ENCODE results near the gene ZDHHC14. TPM values are rescaled to one million over a fixed set of nuclear protein-coding genes. Genes with fewer than 3 reads are reported as not detected.

ZDHHC14 gene
- total RNA-seq, 1 experiment from 2014 or later = 4.9 TPM

GRCh38 chr6:157511682-157512381 is 130.8 kb downstream of the ZDHHC14 start:
- POLR2A ChIA-PET (ENCODE audit: unreplicated experiment) = no interaction called here
- intact Hi-C loops (cut with micrococcal nuclease) = no loop called here
- TF ChIP-seq CTCF (conservative IDR thresholded peaks at IDR 0.05; ENCODE audit: low read depth, low read length) = no peak
- no peak for TF ChIP-seq EZH2 (IDR thresholded peaks at IDR 0.05; ENCODE audit: low read length, unreplicated experiment)
- TF ChIP-seq EZH2phosphoT487 (IDR thresholded peaks at IDR 0.05; ENCODE audit: borderline replicate concordance, low read length) = no peak
- DNase-seq (no peak), ATAC-seq (no peak)
- CTCF ChIA-PET = interaction anchor here (0.7 kb wide), 1 partner anchor 82 kb away, joined by 3 read pairs; no protein-coding TSS in a partner anchor
- no peak overlapping the region for H3K4me3 ChIP-seq (ENCODE audit: low read length)
- peaks cover 8% of the 10 kb centered on the region for H3K4me1 ChIP-seq (ENCODE audit: insufficient read depth, low read length)
- H3K36me3 ChIP-seq (ENCODE audit: low read depth, low read length) = no peaks in the 10 kb centered on the region
- no TSS peak for BruUV-seq (replicated peaks)
- H3K27me3 ChIP-seq (ENCODE audit: low read length) = no peaks in the 10 kb centered on the region
- H2AFZ ChIP-seq (ENCODE audit: low read length) = no peak overlapping the region
- H3K79me2 ChIP-seq (ENCODE audit: low read length) = no peaks in the 10 kb centered on the region
- H3K27ac ChIP-seq (ENCODE audit: low read length) = no peak overlapping the region
- H3K4me2 ChIP-seq (ENCODE audit: low read length) = no peak overlapping the region
- H3K9ac ChIP-seq (ENCODE audit: low read length) = no peak overlapping the region
- no peaks in the 10 kb centered on the region for H4K20me1 ChIP-seq (ENCODE audit: low read length)
- H3K9me3 ChIP-seq (ENCODE audit: low read length) = no peaks in the 10 kb centered on the region
- H3K9me2 ChIP-seq (replicated peaks; ENCODE audit: low read length) = no peaks in the 10 kb centered on the region
- no peaks in the 10 kb centered on the region for H3F3A ChIP-seq (ENCODE audit: low read length, unreplicated experiment)

DNA sequence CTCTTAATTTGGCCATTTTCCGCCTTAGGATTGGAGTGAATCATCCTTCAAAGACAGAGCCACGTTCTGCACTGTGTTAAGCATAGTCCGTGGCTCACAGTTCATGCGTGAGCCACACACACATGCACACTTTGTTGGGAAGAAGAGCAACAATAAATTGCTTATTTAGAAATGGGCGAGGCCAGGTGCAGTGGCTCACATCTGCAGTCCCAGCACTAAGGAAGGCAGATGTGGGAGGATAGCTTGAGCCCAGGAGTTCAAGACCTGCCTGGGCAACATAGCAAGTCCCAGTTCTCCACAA is 131.3 kb downstream of the ZDHHC14 start:
- Histone ChIP-seq H3K79me2 (ENCODE audit: low read length) (no peaks in the 10 kb centered on the region), H3F3A (ENCODE audit: low read length, unreplicated experiment) (no peaks in the 10 kb centered on the region), H3K9ac (ENCODE audit: low read length) (no peak overlapping the region), H3K36me3 (ENCODE audit: low read depth, low read length) (no peaks in the 10 kb centered on the region), H4K20me1 (ENCODE audit: low read length) (no peaks in the 10 kb centered on the region), H3K9me3 (ENCODE audit: low read length) (no peaks in the 10 kb centered on the region), H3K27ac (ENCODE audit: low read length) (no peak overlapping the region), H3K4me1 (ENCODE audit: insufficient read depth, low read length) (peaks cover 8% of the 10 kb centered on the region), H3K4me3 (ENCODE audit: low read length) (no peak overlapping the region), H3K9me2 (replicated peaks; ENCODE audit: low read length) (no peaks in the 10 kb centered on the region), H2AFZ (ENCODE audit: low read length) (no peak overlapping the region), H3K27me3 (ENCODE audit: low read length) (no peaks in the 10 kb centered on the region), H3K4me2 (ENCODE audit: low read length) (no peak overlapping the region)
- ATAC-seq (no peak), DNase-seq (no peak)
- TF ChIP-seq EZH2phosphoT487 (IDR thresholded peaks at IDR 0.05; ENCODE audit: borderline replicate concordance, low read length) (no peak), EZH2 (IDR thresholded peaks at IDR 0.05; ENCODE audit: low read length, unreplicated experiment) (no peak), CTCF (conservative IDR thresholded peaks at IDR 0.05; ENCODE audit: low read depth, low read length) (no peak)
- intact Hi-C loops (cut with micrococcal nuclease) = no loop called here
- no TSS peak for BruUV-seq (replicated peaks)
- ChIA-PET POLR2A (ENCODE audit: unreplicated experiment) (no interaction called here), CTCF (no interaction called here)

GRCh38 chr6:157513004-157513603 is 132.1 kb downstream of the ZDHHC14 start:
- no TSS peak for BruUV-seq (replicated peaks)
- Histone ChIP-seq H3K9me2 (replicated peaks; ENCODE audit: low read length) (no peaks in the 10 kb centered on the region), H4K20me1 (ENCODE audit: low read length) (no peaks in the 10 kb centered on the region), H3K36me3 (ENCODE audit: low read depth, low read length) (no peaks in the 10 kb centered on the region), H3K4me1 (ENCODE audit: insufficient read depth, low read length) (peaks cover 8% of the 10 kb centered on the region), H3K9ac (ENCODE audit: low read length) (no peak overlapping the region), H2AFZ (ENCODE audit: low read length) (no peak overlapping the region), H3K27me3 (ENCODE audit: low read length) (no peaks in the 10 kb centered on the region), H3K4me3 (ENCODE audit: low read length) (no peak overlapping the region), H3K4me2 (ENCODE audit: low read length) (no peak overlapping the region), H3K27ac (ENCODE audit: low read length) (no peak overlapping the region), H3K9me3 (ENCODE audit: low read length) (no peaks in the 10 kb centered on the region), H3K79me2 (ENCODE audit: low read length) (no peaks in the 10 kb centered on the region), H3F3A (ENCODE audit: low read length, unreplicated experiment) (no peaks in the 10 kb centered on the region)
- CTCF ChIA-PET = no interaction called here
- DNase-seq (no peak), ATAC-seq (no peak)
- POLR2A ChIA-PET (ENCODE audit: unreplicated experiment) = no interaction called here
- intact Hi-C loops (cut with micrococcal nuclease) = no loop called here
- TF ChIP-seq EZH2phosphoT487 (IDR thresholded peaks at IDR 0.05; ENCODE audit: borderline replicate concordance, low read length) (no peak), CTCF (conservative IDR thresholded peaks at IDR 0.05; ENCODE audit: low read depth, low read length) (no peak)

Data from PC-3 (cell line).